ENCODE results near the gene MINDY4. TPM values are rescaled to one million over a fixed set of nuclear protein-coding genes. Genes with fewer than 3 reads are reported as not detected.

MINDY4 gene
- total and polyA plus RNA-seq, 10 of the 15 experiments (the other 5 are each of a cell fraction or from before 2014, with no cell fraction given): 0.10 to 0.90 (median 0.40) TPM

- ChIA-PET CTCF (no interaction called here), SMC1A (ENCODE audit: uncharacterized antibody, unreplicated experiment) (no interaction called here), POLR2A (no interaction called here), RAD21 (ENCODE audit: unreplicated experiment) (no interaction called here)
- TF ChIP-seq HCFC1 (IDR thresholded peaks at IDR 0.05; ENCODE audit: low read length): no peak
- no peak for TF ChIP-seq REST (IDR thresholded peaks at IDR 0.05; ENCODE audit: low read depth, low read length)
- no peak for TF ChIP-seq E4F1 (IDR thresholded peaks at IDR 0.05; ENCODE audit: borderline replicate concordance, partially characterized antibody)
- TF ChIP-seq HDGF (IDR thresholded peaks at IDR 0.05): no peak
- TF ChIP-seq POU2F2 (IDR thresholded peaks at IDR 0.05; ENCODE audit: borderline replicate concordance, low read depth, low read length): no peak
- no peak for TF ChIP-seq NKRF (conservative IDR thresholded peaks at IDR 0.05)
- TF ChIP-seq ZNF687 (IDR thresholded peaks at IDR 0.05): no peak
- ATAC-seq: no peak
- no TSS peak for BruUV-seq (replicated peaks)
- no peak for FAIRE-seq
- WGBS (ENCODE audit: insufficient coverage, insufficient replicate concordance, low lambda C conversion rate, missing lambda C conversion rate): 43% methylated on average over 2 of the region's 2 CpGs
- no peaks in the 10 kb centered on the region for H3K79me2 ChIP-seq (ENCODE audit: control insufficient read depth, insufficient read depth, low read length)
- DNase-seq (ENCODE audit: low read depth, low spot score): no peak
- no peaks in the 10 kb centered on the region for H3K9me3 ChIP-seq (replicated peaks; ENCODE audit: control insufficient read depth, insufficient read depth, low read length)
- no peak overlapping the region for H3K27ac ChIP-seq (ENCODE audit: control insufficient read depth, insufficient read depth)
- H2AFZ ChIP-seq (ENCODE audit: control insufficient read depth, low read depth, low read length): no peak overlapping the region
- H3K4me1 ChIP-seq (ENCODE audit: control insufficient read depth, insufficient read depth, low read length): no peaks in the 10 kb centered on the region
- peaks cover 0 to 2% of the 10 kb centered on the region in 2 experiments; a peak in 2 of 4 replicates for H3K27me3 ChIP-seq (replicated peaks in 1 of 2; ENCODE audit: control insufficient read depth in 2 of 2, insufficient read depth in 2 of 2, low read length in 1 of 2)
- no peak overlapping the region for H3K4me2 ChIP-seq (ENCODE audit: control insufficient read depth, insufficient read depth)
- H3K4me3 ChIP-seq: no peak overlapping the region
- in situ Hi-C loops (cut with MboI) (no loop called here), intact Hi-C loops (cut with micrococcal nuclease; ENCODE audit: unreplicated experiment) (no loop called here)
- H4K20me1 ChIP-seq (ENCODE audit: control insufficient read depth, insufficient read depth): no peaks in the 10 kb centered on the region
- H3K36me3 ChIP-seq (ENCODE audit: control insufficient read depth in 2 of 2, insufficient read depth in 2 of 2, low read length in 1 of 2): no peaks in the 10 kb centered on the region
- no peak overlapping the region for H3K9ac ChIP-seq (ENCODE audit: control insufficient read depth, insufficient read depth, low read length)
These were observed 130.6 kb downstream of the MINDY4 start for GRCh38 chr7:30901856-30902255.
